Coronary artery (tissue), 2 donors: ENCODE measurements around the gene BRD3OS.

ENCODE experiments used
- DNase-seq: peaks from one replicate; pipeline ENCODE4 v3.0.0-alpha.2; 2017; ENCODE audit warnings: low spot score
- H3K27ac ChIP-seq, 2 donors: fragments of 200-600 bp; sonication (generic); one replicate each; pipeline ENCODE4 v1.5.1; 2016 to 2019
- H3K4me3 ChIP-seq: fragments of 200-600 bp; sonication (generic); 2 replicates; pipeline ENCODE4 v1.5.1; 2016; ENCODE audit warnings: mild to moderate bottlenecking, moderate library complexity
- CTCF ChIP-seq: fragments of 200-600 bp; sonication (generic); IDR thresholded peaks from one replicate; pipeline ENCODE4 v1.5.1; 2019; ENCODE audit warnings: antibody characterized with exemption

The BRD3OS gene

GRCh38 chr9:134002796-134003195, 22.5 kb upstream of the BRD3OS start:
- no peak for TF ChIP-seq CTCF
- Histone ChIP-seq H3K27ac (no peak overlapping the region), H3K4me3 (no peak overlapping the region)
- DNase-seq = no peak

GRCh38 chr9:134003237-134003636, 22.0 kb upstream of the BRD3OS start:
- H3K27ac ChIP-seq = no peak overlapping the region
- no peak for TF ChIP-seq CTCF
- H3K4me3 ChIP-seq = no peak overlapping the region
- no peak for DNase-seq

- H3K27ac ChIP-seq = no peak overlapping the region
- TF ChIP-seq CTCF = no peak
- no peak overlapping the region for H3K4me3 ChIP-seq
- DNase-seq = no peak
These were observed 21.0 kb upstream of the BRD3OS start for GRCh38 chr9:134004131-134004873.

- Histone ChIP-seq H3K4me3 (no peak overlapping the region), H3K27ac (no peak overlapping the region)
- no peak for TF ChIP-seq CTCF
- DNase-seq = no peak
These were observed 20.4 kb upstream of the BRD3OS start for GRCh38 chr9:134004881-134005280.

GRCh38 chr9:134005381-134005780, 19.9 kb upstream of the BRD3OS start:
- no peak overlapping the region for H3K4me3 ChIP-seq
- DNase-seq = no peak
- H3K27ac ChIP-seq = no peak overlapping the region
- no peak for TF ChIP-seq CTCF

GRCh38 chr9:134007150-134007549, 18.1 kb upstream of the BRD3OS start:
- TF ChIP-seq CTCF = no peak

GRCh38 chr9:134007571-134007970, 17.7 kb upstream of the BRD3OS start:
- no peak for DNase-seq

More at GRCh38 chr9:134007150-134007549, 18.1 kb upstream of the BRD3OS start:
- Histone ChIP-seq H3K27ac (no peak overlapping the region), H3K4me3 (no peak overlapping the region)
- no peak for DNase-seq

More at GRCh38 chr9:134007571-134007970, 17.7 kb upstream of the BRD3OS start:
- Histone ChIP-seq H3K27ac (no peak overlapping the region), H3K4me3 (no peak overlapping the region)
- TF ChIP-seq CTCF = no peak
